H1 (cell line): ENCODE measurements around the gene PRRC2A. TPM values are rescaled to one million over a fixed set of nuclear protein-coding genes. Genes with fewer than 3 reads are reported as not detected.
"Not testable (repeated sequence)": the region's sequence is repeated elsewhere in the genome, so short reads cannot be mapped to it uniquely, and the experiment has no call there.

Source experiments
- CTCF ChIA-PET: fragments of 300-600 bp; sonication (Branson Sonifier 250); formaldehyde crosslinking; loops from one replicate; lab custom pipeline; 2021; ENCODE audit not compliant: partially characterized antibody; lab: Charles Lee
- POLR2A ChIA-PET: fragments of 300-600 bp; sonication (Branson Sonifier 250); formaldehyde crosslinking; loops from one replicate; lab custom pipeline; 2021; ENCODE audit warnings: inconsistent platforms; ENCODE audit not compliant: partially characterized antibody; lab: Charles Lee
- DNase-seq, 2 experiments: peaks; one replicate each; pipeline versions ENCODE4 v3.0.0 to v3.0.0-alpha.2; 2010 to 2022; ENCODE audit warnings: low spot score in 2 of 2, low read depth in 1 of 2, mixed read lengths in 1 of 2
- FAIRE-seq: peaks from 2 replicates; lab custom pipeline; 2011; peaks lifted over from hg19 to GRCh38; lab: Jason Lieb, UNC
- H2AFZ ChIP-seq: 2 replicates; pipeline ENCODE4 v1.8.1; 2012; ENCODE audit warnings: low read length, inconsistent platforms
- H2AK5ac ChIP-seq: 2 replicates; pipeline ENCODE4 v1.6.1; 2013; ENCODE audit warnings: low read depth, low read length
- H2BK120ac ChIP-seq: replicated peaks from 2 replicates; pipeline ENCODE3; 2013; ENCODE audit warnings: low read depth, low read length, inconsistent platforms
- H2BK12ac ChIP-seq: 2 replicates; pipeline ENCODE4 v1.6.1; 2013; ENCODE audit warnings: low read depth, low read length
- H2BK15ac ChIP-seq: 2 replicates; pipeline ENCODE4 v1.6.1; 2013; ENCODE audit warnings: low read length
- H2BK20ac ChIP-seq: 2 replicates; pipeline ENCODE4 v1.6.1; 2013; ENCODE audit warnings: low read length
- H2BK5ac ChIP-seq: 2 replicates; pipeline ENCODE4 v1.6.1; 2013; ENCODE audit warnings: low read depth, low read length
- H3K14ac ChIP-seq: 2 replicates; pipeline ENCODE4 v1.6.1; 2013; ENCODE audit warnings: inconsistent platforms; ENCODE audit not compliant: insufficient read length
- H3K18ac ChIP-seq: 2 replicates; pipeline ENCODE4 v1.6.1; 2013; ENCODE audit warnings: low read length; ENCODE audit errors: extremely low read depth
- H3K23ac ChIP-seq: 2 replicates; pipeline ENCODE4 v1.6.1; 2013; ENCODE audit warnings: inconsistent platforms; ENCODE audit not compliant: insufficient read length
- H3K23me2 ChIP-seq: 2 replicates; pipeline ENCODE4 v1.6.1; 2013; ENCODE audit warnings: low read depth, low read length
- H3K27ac ChIP-seq: 2 replicates; pipeline ENCODE4 v1.6.1; 2011; ENCODE audit warnings: low read depth, low read length, inconsistent platforms
- H3K27me3 ChIP-seq, 4 experiments: replicated peaks in 1 of 4; 1 replicate in 1 of 4; 2 replicates in 3 of 4; pipeline versions ENCODE4 v1.6.1 to v1.8.1; 2011 to 2013; ENCODE audit warnings: low read length in 3 of 4, mild to moderate bottlenecking in 3 of 4, inconsistent platforms in 2 of 4, mixed read lengths in 2 of 4, moderate library complexity in 1 of 4; ENCODE audit not compliant: control insufficient read depth in 3 of 4, insufficient read depth in 3 of 4; ENCODE audit errors: extremely low read depth in 1 of 4
- H3K36me3 ChIP-seq, 4 experiments: 2 replicates each; pipeline versions ENCODE4 v1.6.1 to v1.8.1; 2011 to 2013; ENCODE audit warnings: mild to moderate bottlenecking in 4 of 4, low read length in 3 of 4, moderate library complexity in 2 of 4, control low read depth in 1 of 4, inconsistent platforms in 1 of 4; ENCODE audit not compliant: insufficient read depth in 4 of 4, control insufficient read depth in 2 of 4
- H3K4ac ChIP-seq: replicated peaks from 2 replicates; pipeline ENCODE3; 2013; ENCODE audit warnings: low read length, low read depth, mixed read lengths, inconsistent platforms; ENCODE audit not compliant: insufficient read length
- H3K4me1 ChIP-seq, 4 experiments: replicated peaks in 1 of 4; 1 replicate in 1 of 4; 2 replicates in 3 of 4; pipeline versions ENCODE4 v1.6.1 to v1.8.1; 2011 to 2013; ENCODE audit warnings: low read length in 3 of 4, inconsistent platforms in 2 of 4, mixed read lengths in 1 of 4; ENCODE audit not compliant: insufficient read depth in 4 of 4, control insufficient read depth in 3 of 4
- H3K4me2 ChIP-seq, 2 experiments: 2 replicates each; pipeline versions ENCODE4 v1.6.1 to v1.8.1; 2011 to 2013; ENCODE audit warnings: low read depth in 2 of 2, low read length in 2 of 2, control low read depth in 1 of 2, inconsistent platforms in 1 of 2, mild to moderate bottlenecking in 1 of 2; ENCODE audit not compliant: insufficient read depth in 1 of 2
- H3K4me3 ChIP-seq, 4 experiments: fragments of 200-600, 300-600 bp in 1 of 4; sonication (generic), shearing (Covaris generic), sonication (Bioruptor Twin) in 1 of 4; 2 replicates each; pipeline versions ENCODE4 v1.5.1 to v1.8.1; 2011 to 2016; ENCODE audit warnings: low read length in 4 of 4, low read depth in 3 of 4, control low read depth in 2 of 4, inconsistent platforms in 2 of 4, mild to moderate bottlenecking in 2 of 4, mixed read lengths in 1 of 4, moderate library complexity in 1 of 4; ENCODE audit not compliant: insufficient read depth in 2 of 4; ENCODE audit errors: extremely low read depth in 1 of 4
- H3K56ac ChIP-seq: replicated peaks from 2 replicates; pipeline ENCODE3; 2013; ENCODE audit warnings: low read depth, mild to moderate bottlenecking, mixed read lengths, low read length, inconsistent platforms; ENCODE audit not compliant: insufficient read length
- H3K79me1 ChIP-seq: 2 replicates; pipeline ENCODE4 v1.6.1; 2013; ENCODE audit warnings: low read depth, low read length, control low read depth
- H3K79me2 ChIP-seq, 2 experiments: 2 replicates each; pipeline versions ENCODE4 v1.6.1 to v1.8.1; 2012 to 2013; ENCODE audit warnings: low read length in 2 of 2, mild to moderate bottlenecking in 2 of 2, inconsistent platforms in 1 of 2; ENCODE audit not compliant: insufficient read depth in 2 of 2, control insufficient read depth in 1 of 2
- H3K9ac ChIP-seq, 4 experiments: replicated peaks in 1 of 4; 1 replicate in 1 of 4; 2 replicates in 3 of 4; pipeline versions ENCODE4 v1.6.1 to v1.8.1; 2011 to 2013; ENCODE audit warnings: low read depth in 3 of 4, low read length in 3 of 4, control low read depth in 2 of 4, mild to moderate bottlenecking in 2 of 4, moderate library complexity in 2 of 4, inconsistent platforms in 1 of 4; ENCODE audit errors: extremely low read depth in 1 of 4
- H3K9me3 ChIP-seq, 2 experiments: 2 replicates each; pipeline versions ENCODE4 v1.6.1 to v1.8.1; 2012 to 2013; ENCODE audit warnings: mild to moderate bottlenecking in 2 of 2, moderate library complexity in 2 of 2, control low read depth in 1 of 2, inconsistent platforms in 1 of 2, low read depth in 1 of 2, low read length in 1 of 2, mixed read lengths in 1 of 2; ENCODE audit not compliant: insufficient read depth in 2 of 2
- H4K20me1 ChIP-seq, 2 experiments: replicated peaks in 1 of 2; 2 replicates each; pipeline versions ENCODE3 to v1.8.1; 2011 to 2013; ENCODE audit warnings: inconsistent platforms in 2 of 2, low read length in 2 of 2, mild to moderate bottlenecking in 1 of 2; ENCODE audit not compliant: insufficient read depth in 2 of 2, control insufficient read depth in 1 of 2
- H4K5ac ChIP-seq: 2 replicates; pipeline ENCODE4 v1.6.1; 2013; ENCODE audit warnings: low read length, low read depth, mixed read lengths, inconsistent platforms; ENCODE audit not compliant: insufficient read length
- H4K8ac ChIP-seq: 2 replicates; pipeline ENCODE4 v1.8.0; 2013; ENCODE audit warnings: mild to moderate bottlenecking, moderate library complexity, low read length, inconsistent platforms; ENCODE audit not compliant: insufficient read depth; ENCODE audit errors: extremely low read depth
- H4K91ac ChIP-seq: replicated peaks from 2 replicates; pipeline ENCODE3; 2013; ENCODE audit warnings: low read length, mixed read lengths, inconsistent platforms; ENCODE audit not compliant: insufficient read length
- WGBS, 2 experiments: shearing (Covaris generic) in 1 of 2; methylation state at CpG; one replicate each; pipeline versions ENCODE4 v1.1.6 to v1.1.7; 2013 to 2015; ENCODE audit warnings: low lambda C conversion rate in 2 of 2, mixed read lengths in 2 of 2, inconsistent platforms in 1 of 2, low coverage in 1 of 2, missing lambda C conversion rate in 1 of 2; ENCODE audit not compliant: insufficient replicate concordance in 2 of 2, insufficient coverage in 1 of 2, insufficient read length in 1 of 2; ENCODE audit errors: extremely low coverage in 1 of 2, missing lambda C conversion rate in 1 of 2; 5-methylcytosine and 5-hydroxymethylcytosine counted together
- polyA plus RNA-seq, 7 experiments: library from polyadenylated mRNA; depleted of rRNA in 3 of 7; stranded (reverse) in 5 of 7; unstranded in 2 of 7; fragments of >200 nt in 5 of 7; fragments of 200-250 nt in 2 of 7; gene quantifications; 1 replicate in 5 of 7; 2 replicates in 1 of 7; 4 replicates in 1 of 7; pipeline versions ENCODE4 v1.2.1 to v1.2.3, GENCODE V29; 2011 to 2013; ENCODE audit warnings: missing spikeins in 2 of 7, mixed read lengths in 2 of 7
- total RNA-seq: library from RNA; stranded (reverse); fragmentation: NEBNext Ultra II Directional; extraction: Animal tissue kit (Norgen Biotek cat#: 25700); gene quantifications from 2 replicates; pipeline ENCODE4 v1.2.1, GENCODE V29; 2021

PRRC2A gene
- total and polyA plus RNA-seq, 2 of the 8 experiments (the other 6 are each of a cell fraction or from before 2014, with no cell fraction given), result 118 to 300 TPM

GRCh38 chr6:31590691-31591090, 29.8 kb upstream of the PRRC2A start:
- not testable (repeated sequence) for H4K8ac ChIP-seq, H3K18ac ChIP-seq, H3K9me3 ChIP-seq, H3K9ac ChIP-seq, H3K4ac ChIP-seq, H2BK12ac ChIP-seq, H3K4me2 ChIP-seq, DNase-seq, H2AFZ ChIP-seq, H2BK20ac ChIP-seq, H2BK120ac ChIP-seq, H3K4me1 ChIP-seq, H2AK5ac ChIP-seq, H3K79me1 ChIP-seq, H3K27ac ChIP-seq, H3K14ac ChIP-seq, H3K36me3 ChIP-seq, H2BK15ac ChIP-seq, H3K4me3 ChIP-seq, H4K5ac ChIP-seq, H3K27me3 ChIP-seq, H4K91ac ChIP-seq, FAIRE-seq, H4K20me1 ChIP-seq, H3K23ac ChIP-seq, H2BK5ac ChIP-seq, H3K56ac ChIP-seq, H3K23me2 ChIP-seq, H3K79me2 ChIP-seq
- ChIA-PET POLR2A (interaction anchor here (0.5 to 2.0 kb wide), 3 partner anchors 10 to 1711 kb away, joined by 3 to 5 read pairs (median 3); no protein-coding TSS in a partner anchor), CTCF (interaction anchor here (0.8 to 22.0 kb wide), 5 partner anchors 2 to 96 kb away, joined by 3 to 640 read pairs (median 254); partner anchors contain the start of genes ATP6V1G2, LST1, LTB and NCR3)
- WGBS, 2 experiments, result 85% methylated on average over 5 of the region's 5 CpGs; no CpG with 5 or more reads in 1 of the 2 experiments
